A673 (cell line): ENCODE measurements around the gene TBC1D9. TPM values are rescaled to one million over a fixed set of nuclear protein-coding genes. Genes with fewer than 3 reads are reported as not detected.

Experiments
- BruUV-seq: library from RNA; stranded (reverse); fragments of 400-500 nt; replicated peaks from 2 replicates; lab custom pipeline; 2021; lab: Mats Ljungman, UMichigan
- CTCF ChIA-PET: fragments of 300-600 bp; sonication (Branson Sonifier 250); formaldehyde crosslinking; loops from one replicate; lab custom pipeline; 2022; ENCODE audit warnings: antibody characterized with exemption; lab: Charles Lee
- POLR2A ChIA-PET: fragments of 300-600 bp; sonication (Branson Sonifier 250); formaldehyde crosslinking; loops from one replicate; lab custom pipeline; 2022; ENCODE audit warnings: antibody characterized with exemption; ENCODE audit not compliant: low non-redundant PET; lab: Charles Lee
- DNase-seq: peaks from one replicate; pipeline ENCODE4 v3.0.0-alpha.2; 2015; ENCODE audit warnings: low spot score
- H3K27ac ChIP-seq: fragments of 200-600 bp; sonication (generic); 2 replicates; pipeline ENCODE4 v1.5.1; 2016; ENCODE audit warnings: mixed run types, low read depth, mild to moderate bottlenecking, mixed read lengths, antibody characterized with exemption, low read length; ENCODE audit not compliant: poor library complexity, severe bottlenecking
- H3K27me3 ChIP-seq: fragments of 200-600 bp; sonication (generic); replicated peaks from 2 replicates; pipeline ENCODE4 v1.6.1; 2017; ENCODE audit warnings: mixed run types, low read depth, mild to moderate bottlenecking, mixed read lengths, antibody characterized with exemption, low read length; ENCODE audit not compliant: insufficient read depth, poor library complexity
- H3K36me3 ChIP-seq: fragments of 200-600 bp; sonication (generic); 2 replicates; pipeline ENCODE4 v1.6.1; 2016; ENCODE audit warnings: mixed run types, mild to moderate bottlenecking, mixed read lengths, antibody characterized with exemption, low read length; ENCODE audit not compliant: insufficient read depth, poor library complexity, severe bottlenecking
- H3K4me1 ChIP-seq: fragments of 200-600 bp; sonication (generic); 2 replicates; pipeline ENCODE4 v1.6.1; 2017; ENCODE audit warnings: mixed run types, mild to moderate bottlenecking, mixed read lengths, antibody characterized with exemption, low read length; ENCODE audit not compliant: insufficient read depth, poor library complexity, severe bottlenecking
- H3K4me3 ChIP-seq: fragments of 200-600 bp; sonication (generic); 2 replicates; pipeline ENCODE4 v1.5.1; 2016; ENCODE audit warnings: low read depth, mixed run types, mild to moderate bottlenecking, mixed read lengths, low read length; ENCODE audit not compliant: poor library complexity, severe bottlenecking
- H3K9me3 ChIP-seq: fragments of 200-600 bp; sonication (generic); 2 replicates; pipeline ENCODE4 v1.6.1; 2016; ENCODE audit warnings: mixed run types, low read depth, mild to moderate bottlenecking, mixed read lengths, antibody characterized with exemption, low read length; ENCODE audit not compliant: poor library complexity, severe bottlenecking
- EZH2 ChIP-seq: fragments of 200-600 bp; sonication (generic); IDR thresholded peaks from 2 replicates; pipeline ENCODE4 v1.6.1; 2017; ENCODE audit warnings: borderline replicate concordance, low read depth, mild to moderate bottlenecking, mixed read lengths, antibody characterized with exemption, low read length; ENCODE audit not compliant: poor library complexity, severe bottlenecking
- intact Hi-C: fragments of 100-400 bp; cut with micrococcal nuclease; formaldehyde crosslinking; loops from one replicate; pipeline ENCODE4 v1.10.0; 2022; ENCODE audit not compliant: unreplicated experiment
- total RNA-seq: library from RNA; stranded (reverse); gene quantifications from 2 replicates; pipeline ENCODE4 v1.2.3, GENCODE V29; 2021
- TF ChIP-seq, protein P1 (sequence below): fragments of 300-800, 200-600 bp; sonication (generic); conservative IDR thresholded peaks from 2 replicates; pipeline ENCODE4 v1.5.1; 2017; ENCODE audit warnings: low read depth, mild to moderate bottlenecking, antibody characterized with exemption, low read length, moderate library complexity, mixed read lengths

TBC1D9 gene
- total RNA-seq, 1 experiment from 2014 or later, result 22.4 TPM

DNA sequence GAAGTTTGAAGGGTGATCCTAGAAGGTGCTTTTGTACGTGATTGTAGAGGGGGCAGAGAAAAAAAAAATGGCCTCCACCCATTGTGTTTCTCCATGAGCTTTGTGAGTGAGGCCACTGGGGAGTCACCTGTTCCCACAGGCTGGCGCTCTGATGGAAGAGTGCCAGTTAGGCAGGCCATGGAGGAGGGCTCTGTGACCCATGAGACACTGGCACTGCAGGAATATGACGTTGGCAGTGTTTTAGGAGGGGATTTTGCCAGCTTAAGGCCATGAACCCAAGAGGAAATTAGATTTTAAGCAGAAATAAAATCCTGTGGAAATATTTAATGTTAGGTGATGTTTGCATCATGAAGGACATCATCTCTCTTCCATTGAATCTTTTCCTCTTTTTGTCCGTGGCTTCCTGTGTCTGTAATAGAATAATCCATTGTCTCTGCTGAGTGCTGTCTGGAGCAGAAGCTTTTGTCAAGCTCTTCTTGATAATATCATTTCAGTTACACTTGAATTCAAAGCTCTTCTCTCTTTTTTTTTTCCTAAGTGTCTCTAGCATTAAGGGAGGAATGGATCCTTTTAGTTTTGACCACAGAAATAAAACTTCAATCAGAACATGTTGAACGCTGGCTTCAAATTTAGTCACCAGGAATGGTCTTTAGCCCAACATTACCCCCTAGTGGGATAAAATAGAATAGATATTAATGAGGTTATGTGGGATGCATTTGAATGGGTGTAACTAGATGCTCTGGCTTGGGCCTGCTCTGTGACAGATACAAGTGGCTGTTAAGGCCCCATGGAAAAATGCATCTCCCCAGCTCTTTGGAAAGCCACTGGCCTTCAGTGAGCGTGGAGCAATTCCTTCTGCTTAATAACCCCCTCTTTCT lies 146.4 kb downstream of the TBC1D9 start:
- Histone ChIP-seq H3K4me3 (no peak overlapping the region), H3K4me1 (peaks cover 4% of the 10 kb centered on the region), H3K9me3 (no peaks in the 10 kb centered on the region), H3K36me3 (no peaks in the 10 kb centered on the region), H3K27me3 (no peaks in the 10 kb centered on the region), H3K27ac (no peak overlapping the region)
- ChIA-PET CTCF (interaction anchor here (0.6 to 1.2 kb wide), 3 partner anchors 245 to 1746 kb away, joined by 3 to 14 read pairs (median 7); no protein-coding TSS in a partner anchor), POLR2A (interaction anchor here (0.6 kb wide), 1 partner anchor 256 kb away, joined by 6 read pairs; no protein-coding TSS in a partner anchor)
- peak; percentile 76 for DNase-seq
- intact Hi-C loops, result loop anchor here (2.0 to 10.0 kb wide), 2 partner anchors 249 to 955 kb away; no protein-coding TSS in a partner anchor
- TF ChIP-seq, protein P1, sequence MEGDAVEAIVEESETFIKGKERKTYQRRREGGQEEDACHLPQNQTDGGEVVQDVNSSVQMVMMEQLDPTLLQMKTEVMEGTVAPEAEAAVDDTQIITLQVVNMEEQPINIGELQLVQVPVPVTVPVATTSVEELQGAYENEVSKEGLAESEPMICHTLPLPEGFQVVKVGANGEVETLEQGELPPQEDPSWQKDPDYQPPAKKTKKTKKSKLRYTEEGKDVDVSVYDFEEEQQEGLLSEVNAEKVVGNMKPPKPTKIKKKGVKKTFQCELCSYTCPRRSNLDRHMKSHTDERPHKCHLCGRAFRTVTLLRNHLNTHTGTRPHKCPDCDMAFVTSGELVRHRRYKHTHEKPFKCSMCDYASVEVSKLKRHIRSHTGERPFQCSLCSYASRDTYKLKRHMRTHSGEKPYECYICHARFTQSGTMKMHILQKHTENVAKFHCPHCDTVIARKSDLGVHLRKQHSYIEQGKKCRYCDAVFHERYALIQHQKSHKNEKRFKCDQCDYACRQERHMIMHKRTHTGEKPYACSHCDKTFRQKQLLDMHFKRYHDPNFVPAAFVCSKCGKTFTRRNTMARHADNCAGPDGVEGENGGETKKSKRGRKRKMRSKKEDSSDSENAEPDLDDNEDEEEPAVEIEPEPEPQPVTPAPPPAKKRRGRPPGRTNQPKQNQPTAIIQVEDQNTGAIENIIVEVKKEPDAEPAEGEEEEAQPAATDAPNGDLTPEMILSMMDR, result peak; percentile 56
- TF ChIP-seq EZH2, result no peak
- BruUV-seq, result no TSS peak

DNA sequence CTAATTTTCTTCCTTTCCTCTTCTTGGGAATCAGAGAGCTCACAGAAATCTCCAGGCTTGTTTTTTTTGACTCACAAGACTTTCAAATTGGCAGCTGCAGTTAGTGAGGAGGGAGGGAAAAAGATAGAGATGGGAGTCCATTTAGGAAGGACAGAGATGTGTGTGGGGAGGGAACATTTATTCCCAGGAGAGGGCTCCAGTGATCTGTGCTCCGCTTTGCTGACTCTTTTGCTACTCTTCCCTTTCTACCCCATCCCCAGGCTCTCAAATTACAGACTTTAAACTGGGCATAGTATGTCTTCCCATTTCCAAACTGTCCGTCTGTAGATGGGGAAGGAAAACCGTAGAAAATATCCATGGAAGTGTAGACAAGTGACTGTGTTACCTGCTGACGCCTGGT lies 148.3 kb downstream of the TBC1D9 start:
- TF ChIP-seq, protein P1, result no peak
- TF ChIP-seq EZH2, result no peak
- Histone ChIP-seq H3K27me3 (no peaks in the 10 kb centered on the region), H3K36me3 (no peaks in the 10 kb centered on the region), H3K4me1 (peaks cover 4% of the 10 kb centered on the region), H3K9me3 (no peaks in the 10 kb centered on the region), H3K27ac (no peak overlapping the region), H3K4me3 (no peak overlapping the region)
- no TSS peak for BruUV-seq
- no peak for DNase-seq
- ChIA-PET POLR2A (no interaction called here), CTCF (interaction anchor here (0.6 to 1.5 kb wide), 4 partner anchors 9 to 277 kb away, joined by 3 to 4 read pairs (median 4); no protein-coding TSS in a partner anchor)
- intact Hi-C loops, result loop anchor here (2.0 kb wide), 1 partner anchor 247 kb away; no protein-coding TSS in a partner anchor

DNA sequence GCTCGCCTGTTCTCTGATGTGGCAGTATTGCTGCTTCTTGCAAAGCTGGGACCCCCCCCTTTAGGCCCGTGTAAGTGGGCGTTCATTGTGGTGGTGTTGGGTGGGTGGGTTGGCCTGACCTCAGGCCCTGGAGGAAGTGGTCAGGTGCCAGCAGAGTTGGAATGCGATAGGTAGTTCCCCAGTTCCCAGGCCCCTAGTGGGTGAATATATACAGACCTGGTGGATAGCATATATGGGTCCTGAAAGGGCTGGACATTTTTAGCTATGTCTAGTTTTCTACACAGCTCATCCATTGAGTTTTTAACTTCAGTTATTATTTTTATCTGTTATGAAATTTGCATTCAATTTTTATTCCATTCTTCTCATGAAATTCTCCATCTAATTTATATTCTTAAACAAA lies 151.6 kb downstream of the TBC1D9 start:
- TF ChIP-seq, protein P1, result no peak
- TF ChIP-seq EZH2, result no peak
- H3K27ac ChIP-seq, result no peak overlapping the region
- no peaks in the 10 kb centered on the region for H3K9me3 ChIP-seq
- POLR2A ChIA-PET, result no interaction called here
- intact Hi-C loops, result no loop called here
- no peaks in the 10 kb centered on the region for H3K27me3 ChIP-seq
- BruUV-seq, result no TSS peak
- DNase-seq, result no peak
- H3K36me3 ChIP-seq, result no peaks in the 10 kb centered on the region
- no peak overlapping the region for H3K4me3 ChIP-seq
- CTCF ChIA-PET, result no interaction called here
- H3K4me1 ChIP-seq, result peaks cover 2% of the 10 kb centered on the region
